RWPE1 (cell line): ENCODE results near the gene ADAM17.

Experiments used
- CTCF ChIA-PET: fragments of 350-600 bp; sonication (Branson Sonifier 250); formaldehyde crosslinking; extraction: SDS; loops from one replicate; lab custom pipeline; 2021; lab: Yijun Ruan, JAX
- POLR2A ChIA-PET: fragments of 400-600 bp; formaldehyde crosslinking; extraction: SDS; loops from one replicate; lab custom pipeline; 2020; ENCODE audit warnings: antibody characterized with exemption; ENCODE audit not compliant: low non-redundant PET; lab: Yijun Ruan, JAX
- DNase-seq: peaks from one replicate; pipeline ENCODE4 v3.0.0; 2012; ENCODE audit warnings: low spot score
- H3K27ac ChIP-seq: fragments of 450-650 bp; 2 replicates; pipeline ENCODE4 v1.5.1; 2017
- TF ChIP-seq, protein P1 (sequence below): fragments of 450-650 bp; conservative IDR thresholded peaks from 2 replicates; pipeline ENCODE4 v1.5.1; 2017; ENCODE audit warnings: low read depth, mild to moderate bottlenecking

Gene ADAM17

DNA sequence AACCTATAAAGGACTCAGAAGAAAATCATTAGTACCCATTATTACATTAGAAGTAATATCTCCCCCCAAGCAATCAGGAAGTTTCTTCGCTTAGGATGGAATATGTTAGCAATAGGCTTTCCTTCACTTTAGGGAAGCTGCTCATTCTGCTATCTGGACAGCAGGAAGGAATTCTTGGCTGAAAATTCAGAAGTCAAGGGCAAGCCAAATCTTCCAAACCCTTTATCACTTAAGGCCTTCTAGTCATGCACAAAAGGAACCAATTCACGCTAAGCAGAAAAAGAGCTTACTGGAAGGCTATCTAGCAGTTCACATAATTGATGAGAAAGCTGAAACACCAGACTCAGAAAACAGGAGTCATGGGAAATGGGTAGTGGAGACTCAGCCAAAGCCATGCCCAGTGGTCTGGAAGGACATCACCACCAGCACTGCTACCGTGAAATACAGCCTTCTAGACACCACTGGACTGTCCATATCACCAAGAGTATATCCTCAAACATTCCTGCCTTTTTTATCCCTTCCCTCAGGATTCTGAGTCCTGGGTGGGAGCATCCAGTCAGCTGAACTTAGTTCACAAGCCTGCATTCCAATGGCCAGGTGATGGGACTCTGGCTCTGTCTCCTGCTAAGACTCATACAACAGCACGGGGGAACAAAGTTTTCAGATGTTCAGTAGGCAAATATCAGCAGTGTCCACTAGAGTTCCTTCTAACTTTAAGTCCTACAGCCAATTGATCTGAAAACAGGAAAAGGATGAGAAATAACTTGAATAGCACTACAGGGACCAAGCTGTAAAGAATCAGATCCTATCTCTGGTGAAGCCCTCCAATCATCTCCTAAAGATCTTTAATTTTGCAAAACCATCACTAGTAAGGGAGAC, 14.8 kb upstream of the ADAM17 start:
- ChIA-PET CTCF (interaction anchor here (0.6 to 0.8 kb wide), 2 partner anchors 25 to 204 kb away, joined by 3 read pairs; no protein-coding TSS in a partner anchor), POLR2A (interaction anchor here (1.3 kb wide), 1 partner anchor 60 kb away, joined by 7 read pairs; the partner anchor contains the start of gene YWHAQ)
- no peak for DNase-seq
- H3K27ac ChIP-seq = no peak overlapping the region
- TF ChIP-seq, protein P1, sequence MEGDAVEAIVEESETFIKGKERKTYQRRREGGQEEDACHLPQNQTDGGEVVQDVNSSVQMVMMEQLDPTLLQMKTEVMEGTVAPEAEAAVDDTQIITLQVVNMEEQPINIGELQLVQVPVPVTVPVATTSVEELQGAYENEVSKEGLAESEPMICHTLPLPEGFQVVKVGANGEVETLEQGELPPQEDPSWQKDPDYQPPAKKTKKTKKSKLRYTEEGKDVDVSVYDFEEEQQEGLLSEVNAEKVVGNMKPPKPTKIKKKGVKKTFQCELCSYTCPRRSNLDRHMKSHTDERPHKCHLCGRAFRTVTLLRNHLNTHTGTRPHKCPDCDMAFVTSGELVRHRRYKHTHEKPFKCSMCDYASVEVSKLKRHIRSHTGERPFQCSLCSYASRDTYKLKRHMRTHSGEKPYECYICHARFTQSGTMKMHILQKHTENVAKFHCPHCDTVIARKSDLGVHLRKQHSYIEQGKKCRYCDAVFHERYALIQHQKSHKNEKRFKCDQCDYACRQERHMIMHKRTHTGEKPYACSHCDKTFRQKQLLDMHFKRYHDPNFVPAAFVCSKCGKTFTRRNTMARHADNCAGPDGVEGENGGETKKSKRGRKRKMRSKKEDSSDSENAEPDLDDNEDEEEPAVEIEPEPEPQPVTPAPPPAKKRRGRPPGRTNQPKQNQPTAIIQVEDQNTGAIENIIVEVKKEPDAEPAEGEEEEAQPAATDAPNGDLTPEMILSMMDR = no peak

DNA sequence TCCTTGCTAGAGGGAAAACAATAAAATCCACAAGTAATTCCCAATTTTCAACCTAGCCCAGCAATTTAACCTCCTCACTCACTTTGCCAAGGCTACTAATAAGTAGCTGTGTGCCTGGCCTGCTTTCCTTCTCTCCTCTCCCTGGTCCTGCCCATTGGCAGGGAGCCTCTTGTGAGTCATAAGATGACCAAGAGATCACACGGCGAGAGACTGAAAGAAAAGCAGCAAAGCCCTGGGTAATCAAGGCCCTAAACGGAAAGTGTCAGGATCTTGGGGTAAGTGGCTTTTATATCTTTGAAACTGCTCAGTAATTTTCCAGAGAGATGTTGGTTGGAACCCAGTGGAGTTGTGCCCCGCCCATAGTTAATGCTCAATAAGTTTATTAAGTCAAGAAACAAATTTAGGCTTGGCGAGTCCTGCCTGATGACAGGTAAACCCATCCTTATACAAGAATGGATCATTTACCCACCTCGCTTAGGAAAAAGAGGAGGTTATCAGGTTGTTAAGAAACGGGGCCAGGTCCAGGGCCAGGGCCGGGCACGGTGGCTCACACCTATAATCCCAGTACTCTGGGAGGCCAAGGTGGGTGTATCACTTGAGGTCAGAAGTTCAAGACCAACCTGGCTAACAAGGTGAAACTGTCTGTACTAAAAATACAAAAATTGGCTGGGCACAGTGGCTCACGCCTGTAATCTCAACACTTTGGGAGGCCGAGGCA, 10.0 kb upstream of the ADAM17 start:
- TF ChIP-seq, protein P1 = no peak
- H3K27ac ChIP-seq = peak overlapping the region; percentile 90
- peak; percentile 78 for DNase-seq
- ChIA-PET CTCF (interaction anchor here (0.6 kb wide), 1 partner anchor 11 kb away, joined by 3 read pairs; no protein-coding TSS in a partner anchor), POLR2A (no interaction called here)

DNA sequence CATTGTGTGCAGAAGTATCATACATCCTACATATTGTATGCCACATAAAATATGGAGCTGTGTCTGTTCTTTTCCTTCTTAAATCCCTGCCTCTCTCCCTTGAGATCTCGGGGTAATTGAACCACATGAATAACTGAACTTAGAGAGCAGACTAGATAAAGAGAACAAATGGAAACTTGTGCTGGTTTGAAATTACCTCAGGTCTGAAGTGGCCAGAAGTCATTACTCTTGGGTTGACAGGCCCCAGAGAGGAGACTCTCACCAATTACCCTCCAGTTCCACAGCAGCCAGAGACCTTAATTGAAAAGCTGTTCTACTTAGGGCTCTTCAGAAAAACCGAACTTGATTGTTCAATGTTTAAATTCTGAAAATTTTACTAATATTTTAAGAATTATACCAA, 5.0 kb upstream of the ADAM17 start:
- TF ChIP-seq, protein P1 = no peak
- H3K27ac ChIP-seq = no peak overlapping the region
- DNase-seq = no peak
- POLR2A ChIA-PET = no interaction called here
- CTCF ChIA-PET = interaction anchor here (1.2 kb wide), 1 partner anchor 210 kb away, joined by 4 read pairs; no protein-coding TSS in a partner anchor

DNA sequence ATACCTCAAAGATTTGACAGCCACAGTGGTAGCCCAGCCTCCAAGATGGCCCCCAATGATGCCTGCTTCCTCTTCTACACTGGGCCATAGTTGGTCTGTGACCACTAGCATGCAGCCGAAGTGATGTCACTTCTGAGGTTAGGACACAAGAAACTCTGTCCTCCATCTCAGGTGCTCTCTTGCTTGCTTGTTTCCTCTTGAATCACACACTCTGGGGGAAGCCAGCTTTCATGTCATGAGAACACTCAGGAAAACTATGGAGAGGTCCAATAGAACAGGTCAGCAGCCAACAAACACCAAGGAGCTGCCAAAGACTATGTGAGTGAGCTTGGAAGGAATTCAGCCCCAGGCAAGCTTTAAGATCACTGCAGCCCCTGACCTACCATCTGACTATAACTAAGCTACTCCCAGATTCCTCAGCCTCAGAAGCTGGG, 3.3 kb upstream of the ADAM17 start:
- ChIA-PET CTCF (no interaction called here), POLR2A (interaction anchor here (0.6 to 0.7 kb wide), 2 partner anchors 364 to 538 kb away, joined by 3 to 7 read pairs; no protein-coding TSS in a partner anchor)
- DNase-seq = peak; percentile 64
- TF ChIP-seq, protein P1 = no peak
- H3K27ac ChIP-seq = peak overlapping the region; percentile 80

DNA sequence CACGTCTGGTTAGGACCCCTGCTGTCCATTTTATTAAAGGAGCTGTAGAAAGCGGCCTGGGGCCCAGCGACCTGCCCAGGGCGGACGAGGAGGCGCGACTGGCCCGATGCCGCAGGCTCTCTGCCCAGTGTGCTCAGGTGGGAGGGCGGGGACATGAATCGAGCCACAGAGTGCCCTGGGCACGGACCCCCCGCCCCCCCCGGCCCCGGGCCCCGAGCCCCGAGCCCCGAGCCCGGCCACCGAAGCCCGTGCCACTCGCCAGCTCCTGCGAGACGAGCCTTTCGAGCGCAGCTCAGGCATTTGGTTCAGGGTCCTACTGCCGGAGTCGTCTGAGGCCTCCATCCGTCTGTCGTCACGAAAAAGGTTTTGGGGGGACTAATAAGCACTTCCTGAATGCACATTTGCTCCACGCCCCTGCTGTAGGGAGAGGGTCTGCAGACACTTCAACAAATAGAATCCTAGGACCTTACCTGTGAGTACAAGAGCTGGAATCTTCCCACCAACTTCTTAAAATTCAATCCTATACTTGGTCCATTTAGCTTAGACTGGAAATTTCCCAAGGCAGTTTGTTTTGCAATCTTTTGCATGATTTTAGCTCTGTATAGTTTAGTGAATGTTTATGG, 602 bp upstream of the ADAM17 start:
- TF ChIP-seq, protein P1 = no peak
- POLR2A ChIA-PET = no interaction called here
- H3K27ac ChIP-seq = peak overlapping the region; percentile 96
- CTCF ChIA-PET = interaction anchor here (1.0 kb wide), 1 partner anchor 218 kb away, joined by 5 read pairs; no protein-coding TSS in a partner anchor
- DNase-seq = peak; percentile 14
